GM21526 (cell line): ENCODE measurements around the gene ABCD3.
"Not testable (repeated sequence)": the region's sequence is repeated elsewhere in the genome, so short reads cannot be mapped to it uniquely, and the experiment has no call there.

Source experiments
- ATAC-seq: cut with Tn5 transposase; IDR thresholded peaks from one replicate; pipeline ENCODE4 v1.9.1; 2021; ENCODE audit warnings: moderate library complexity; ENCODE audit not compliant: unreplicated experiment, low FRiP score

The ABCD3 gene

DNA sequence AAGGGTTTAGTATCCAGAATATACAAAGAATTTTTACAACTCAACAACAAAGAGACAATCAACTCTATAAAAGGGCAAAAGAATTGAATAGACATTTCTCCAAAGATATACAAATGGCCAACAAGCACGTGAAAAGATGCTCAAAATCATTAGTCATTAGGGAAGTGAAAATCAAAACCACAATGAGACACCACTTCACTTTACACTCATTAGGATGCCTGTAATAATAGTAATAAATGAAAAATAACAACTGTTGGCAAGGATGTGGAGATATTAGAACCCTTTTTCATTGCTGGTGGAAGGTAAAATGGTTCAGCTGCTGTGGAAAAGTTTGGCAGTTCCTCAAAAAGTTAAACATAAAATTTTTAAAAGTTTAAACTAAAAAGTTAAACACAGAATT lies 7.0 kb upstream of the ABCD3 start:
- ATAC-seq = peak; percentile 81

- ATAC-seq = no peak
These were observed 4.9 kb upstream of the ABCD3 start for GRCh38 chr1:94413311-94413710.

GRCh38 chr1:94416901-94417727 lies 1.1 kb upstream of the ABCD3 start:
- no peak for ATAC-seq

GRCh38 chr1:94417728-94417977 lies 536 bp upstream of the ABCD3 start:
- ATAC-seq = no peak

GRCh38 chr1:94418664-94419655 lies 771 bp downstream of the ABCD3 start:
- ATAC-seq = peak; percentile 17

GRCh38 chr1:94422115-94422820 lies 4.1 kb downstream of the ABCD3 start:
- ATAC-seq = no peak

DNA sequence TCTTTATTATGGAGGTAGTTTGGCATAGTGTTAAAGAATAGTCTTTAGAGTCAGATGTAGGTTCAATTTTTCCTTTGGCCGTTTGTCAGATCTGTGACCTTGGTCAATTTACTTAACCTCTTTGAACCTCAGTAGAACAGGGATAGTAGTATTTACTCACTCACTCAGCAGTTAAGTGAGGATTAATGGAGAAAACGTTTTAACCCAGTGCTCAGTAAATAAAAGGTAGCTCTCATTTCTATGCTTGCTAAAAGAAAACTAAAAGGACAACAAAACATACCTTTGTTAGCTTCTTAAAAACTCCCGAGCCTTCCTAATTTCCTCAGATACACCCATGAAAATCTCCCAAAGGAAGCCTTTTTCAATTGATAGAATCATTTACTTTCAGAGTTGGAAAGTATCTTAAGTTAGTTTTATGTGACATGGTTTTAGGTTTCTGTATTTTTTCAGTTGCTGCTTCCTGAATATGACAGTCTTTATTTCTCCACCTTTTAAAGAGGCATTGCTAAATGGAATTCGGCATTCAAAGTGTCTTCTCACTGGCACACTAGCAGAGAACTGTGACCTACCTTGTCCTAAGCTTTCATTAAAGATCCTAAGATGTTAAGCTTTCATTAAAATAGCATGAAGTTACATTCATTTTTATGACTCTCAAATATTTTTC lies 7.8 kb downstream of the ABCD3 start:
- ATAC-seq = no peak

- not testable (repeated sequence) for ATAC-seq
These were observed 8.3 kb downstream of the ABCD3 start for GRCh38 chr1:94426485-94426870.

- ATAC-seq = no peak
These were observed 10.3 kb downstream of the ABCD3 start for GRCh38 chr1:94428441-94428840.

GRCh38 chr1:94428927-94429528 lies 10.8 kb downstream of the ABCD3 start:
- not testable (repeated sequence) for ATAC-seq

- ATAC-seq = not testable (repeated sequence)
These were observed 11.9 kb downstream of the ABCD3 start for GRCh38 chr1:94430066-94430465.

- no peak for ATAC-seq
These were observed 15.7 kb downstream of the ABCD3 start for GRCh38 chr1:94433866-94434265.

DNA sequence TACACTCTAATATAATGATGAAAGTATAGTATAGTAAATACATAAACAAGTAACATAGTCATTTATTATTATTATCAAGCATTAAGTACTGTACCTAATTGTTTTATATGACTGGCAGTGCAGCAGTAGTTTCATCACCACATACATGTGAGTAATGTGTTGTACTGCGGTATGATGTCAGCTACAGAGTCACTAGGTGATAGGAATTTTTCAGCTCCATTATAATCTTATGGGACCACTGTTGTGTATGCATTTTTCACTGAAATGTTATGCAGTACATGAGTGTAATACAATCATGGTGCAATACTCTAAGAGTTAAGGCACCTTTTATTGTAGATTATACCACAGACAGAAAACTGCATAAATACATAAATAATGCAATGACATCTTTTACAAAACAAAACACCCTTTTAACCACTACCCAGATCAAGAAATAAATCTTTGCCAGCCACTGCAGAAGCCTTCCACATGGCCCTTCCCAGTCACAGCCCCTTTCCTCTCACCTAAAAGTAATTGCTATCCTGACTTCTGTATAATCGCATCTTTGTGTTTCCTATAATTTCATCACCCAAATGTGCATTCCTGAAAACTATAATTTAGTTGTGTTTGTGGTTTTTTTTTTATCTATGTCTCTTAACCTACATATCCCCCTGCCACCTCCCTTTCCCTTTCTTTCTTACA lies 16.3 kb downstream of the ABCD3 start:
- ATAC-seq = no peak

- no peak for ATAC-seq
These were observed 20.6 kb downstream of the ABCD3 start for GRCh38 chr1:94438692-94439276.

- ATAC-seq = no peak
These were observed 21.9 kb downstream of the ABCD3 start for GRCh38 chr1:94440088-94440487.

DNA sequence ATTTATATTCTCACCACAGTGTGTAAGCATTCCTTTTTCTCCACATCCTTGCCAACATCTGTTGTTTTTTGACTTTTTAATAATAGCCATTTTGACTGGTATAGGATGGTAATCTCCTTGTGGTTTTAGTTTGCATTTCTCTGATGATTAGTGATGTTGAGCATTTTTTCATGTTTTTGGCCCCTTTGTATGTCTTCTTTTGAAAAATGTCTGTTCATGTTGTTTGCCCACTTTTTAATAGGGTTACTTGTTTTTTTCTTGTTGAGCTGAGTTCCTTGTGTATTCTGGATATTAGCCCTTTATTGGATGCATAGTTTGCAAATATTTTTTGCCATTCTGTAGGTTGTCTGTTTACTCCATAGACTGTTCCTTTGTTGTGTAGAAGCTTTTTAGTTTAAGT lies 24.9 kb downstream of the ABCD3 start:
- ATAC-seq = not testable (repeated sequence)

DNA sequence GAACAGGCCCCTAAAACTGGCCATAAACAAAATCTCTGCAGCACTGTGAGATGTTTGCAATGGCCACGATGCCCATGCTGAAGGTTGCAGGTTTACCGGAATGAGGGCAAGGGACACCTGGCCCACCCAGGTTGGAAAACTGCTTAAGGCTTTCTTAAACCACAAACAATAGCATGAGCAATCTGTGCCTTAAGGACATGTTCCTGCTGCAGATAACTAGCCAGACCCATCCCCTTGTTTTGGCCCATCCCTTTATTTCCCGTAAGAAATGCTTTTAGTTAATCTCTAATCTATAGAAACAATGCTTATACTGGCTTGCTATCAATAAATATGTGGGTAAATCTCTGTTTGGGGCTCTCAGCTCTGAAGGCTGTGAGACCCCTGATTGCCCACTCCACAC lies 26.6 kb downstream of the ABCD3 start:
- ATAC-seq = not testable (repeated sequence)

DNA sequence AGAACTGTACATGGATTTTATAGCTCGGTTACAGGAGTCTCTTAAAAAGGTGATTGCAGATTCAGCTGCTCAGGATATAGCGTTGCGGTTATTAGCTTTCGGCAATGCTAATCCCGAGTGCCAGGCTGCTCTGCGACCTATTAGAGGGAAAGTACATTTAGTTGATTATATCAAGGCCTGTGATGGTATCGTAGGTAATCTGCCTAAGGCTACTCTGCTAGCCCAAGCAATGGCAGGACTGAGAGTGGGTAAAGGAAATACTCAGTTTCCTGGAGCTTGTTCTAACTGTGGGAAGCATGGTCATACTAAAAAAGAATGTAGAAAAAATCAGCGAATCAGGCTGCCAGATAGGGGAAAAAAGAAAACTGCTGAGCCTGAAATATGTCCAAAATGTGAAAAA lies 27.5 kb downstream of the ABCD3 start:
- ATAC-seq = not testable (repeated sequence)

GRCh38 chr1:94446177-94446576 lies 28.0 kb downstream of the ABCD3 start:
- ATAC-seq = not testable (repeated sequence)
